ENCODE results near the gene NTM. TPM values are rescaled to one million over a fixed set of nuclear protein-coding genes. Genes with fewer than 3 reads are reported as not detected.

NTM gene
- total RNA-seq, 2 donors from 2014 or later: not detected

- Histone ChIP-seq H3K36me3 (no peaks in the 10 kb centered on the region), H3K9me3 (no peaks in the 10 kb centered on the region), H3K4me3 (no peak overlapping the region), H3K27me3 (replicated peaks; ENCODE audit: insufficient read depth) (no peaks in the 10 kb centered on the region), H3K4me1 (ENCODE audit: control insufficient read depth in 1 of 2, low read depth in 2 of 2) (no peaks in the 10 kb centered on the region), H3K27ac (no peak overlapping the region)
- no peak for TF ChIP-seq CTCF (IDR thresholded peaks at IDR 0.05)
- DNase-seq (ENCODE audit: low spot score) (no peak), ATAC-seq (ENCODE audit: insufficient number of reproducible peaks, low FRiP score, low read depth) (no peak)
Observed at GRCh38 chr11:131533998-131534397, 163.6 kb downstream of the NTM start.

GRCh38 chr11:131534611-131535010 is 164.2 kb downstream of the NTM start:
- Histone ChIP-seq H3K4me3 (no peak overlapping the region), H3K36me3 (no peaks in the 10 kb centered on the region), H3K27me3 (replicated peaks; ENCODE audit: insufficient read depth) (no peaks in the 10 kb centered on the region), H3K4me1 (ENCODE audit: control insufficient read depth in 1 of 2, low read depth in 2 of 2) (no peaks in the 10 kb centered on the region), H3K9me3 (no peaks in the 10 kb centered on the region), H3K27ac (no peak overlapping the region)
- no peak for DNase-seq (ENCODE audit: low spot score)
- no peak for ATAC-seq (ENCODE audit: insufficient number of reproducible peaks, low FRiP score, low read depth)
- TF ChIP-seq CTCF (IDR thresholded peaks at IDR 0.05): no peak

GRCh38 chr11:131536159-131536558 is 165.7 kb downstream of the NTM start:
- no peaks in the 10 kb centered on the region for H3K4me1 ChIP-seq (ENCODE audit: control insufficient read depth in 1 of 2, low read depth in 2 of 2)
- H3K36me3 ChIP-seq: no peaks in the 10 kb centered on the region
- no peak overlapping the region for H3K27ac ChIP-seq
- no peak overlapping the region for H3K4me3 ChIP-seq
- DNase-seq (ENCODE audit: low spot score) (no peak), ATAC-seq (ENCODE audit: insufficient number of reproducible peaks, low FRiP score, low read depth) (no peak)
- no peaks in the 10 kb centered on the region for H3K27me3 ChIP-seq (replicated peaks; ENCODE audit: insufficient read depth)
- TF ChIP-seq CTCF (IDR thresholded peaks at IDR 0.05): no peak
- H3K9me3 ChIP-seq: no peaks in the 10 kb centered on the region

- no peak for DNase-seq (ENCODE audit: low spot score)
- Histone ChIP-seq H3K27me3 (replicated peaks; ENCODE audit: insufficient read depth) (no peaks in the 10 kb centered on the region), H3K36me3 (no peaks in the 10 kb centered on the region), H3K4me3 (no peak overlapping the region), H3K9me3 (no peaks in the 10 kb centered on the region), H3K4me1 (ENCODE audit: control insufficient read depth in 1 of 2, low read depth in 2 of 2) (no peaks in the 10 kb centered on the region), H3K27ac (no peak overlapping the region)
- no peak for ATAC-seq (ENCODE audit: insufficient number of reproducible peaks, low FRiP score, low read depth)
- TF ChIP-seq CTCF (IDR thresholded peaks at IDR 0.05): no peak
Observed at GRCh38 chr11:131537196-131537595, 166.8 kb downstream of the NTM start.

GRCh38 chr11:131537748-131538147 is 167.3 kb downstream of the NTM start:
- no peak for DNase-seq (ENCODE audit: low spot score)
- no peak overlapping the region for H3K27ac ChIP-seq
- ATAC-seq (ENCODE audit: insufficient number of reproducible peaks, low FRiP score, low read depth): no peak

More at GRCh38 chr11:131537748-131538147, 167.3 kb downstream of the NTM start:
- no peaks in the 10 kb centered on the region for H3K4me1 ChIP-seq (ENCODE audit: control insufficient read depth in 1 of 2, low read depth in 2 of 2)
- no peaks in the 10 kb centered on the region for H3K9me3 ChIP-seq
- no peak for TF ChIP-seq CTCF (IDR thresholded peaks at IDR 0.05)
- no peaks in the 10 kb centered on the region for H3K36me3 ChIP-seq
- no peaks in the 10 kb centered on the region for H3K27me3 ChIP-seq (replicated peaks; ENCODE audit: insufficient read depth)
- no peak overlapping the region for H3K4me3 ChIP-seq
